ENCODE measurements around the gene SNPH. TPM values are rescaled to one million over a fixed set of nuclear protein-coding genes. Genes with fewer than 3 reads are reported as not detected.

SNPH gene
- total RNA-seq, 6 experiments from 2014 or later = 12.0 to 15.3 (median 13.3) TPM

- DNase-seq = no peak
- no peak overlapping the region for H3K27ac Mint-ChIP-seq
- H3K36me3 Mint-ChIP-seq (ENCODE audit: low read depth) = no peaks in the 10 kb centered on the region
These were observed 12.9 kb downstream of the SNPH start for GRCh38 chr20:1278993-1279392.

DNA sequence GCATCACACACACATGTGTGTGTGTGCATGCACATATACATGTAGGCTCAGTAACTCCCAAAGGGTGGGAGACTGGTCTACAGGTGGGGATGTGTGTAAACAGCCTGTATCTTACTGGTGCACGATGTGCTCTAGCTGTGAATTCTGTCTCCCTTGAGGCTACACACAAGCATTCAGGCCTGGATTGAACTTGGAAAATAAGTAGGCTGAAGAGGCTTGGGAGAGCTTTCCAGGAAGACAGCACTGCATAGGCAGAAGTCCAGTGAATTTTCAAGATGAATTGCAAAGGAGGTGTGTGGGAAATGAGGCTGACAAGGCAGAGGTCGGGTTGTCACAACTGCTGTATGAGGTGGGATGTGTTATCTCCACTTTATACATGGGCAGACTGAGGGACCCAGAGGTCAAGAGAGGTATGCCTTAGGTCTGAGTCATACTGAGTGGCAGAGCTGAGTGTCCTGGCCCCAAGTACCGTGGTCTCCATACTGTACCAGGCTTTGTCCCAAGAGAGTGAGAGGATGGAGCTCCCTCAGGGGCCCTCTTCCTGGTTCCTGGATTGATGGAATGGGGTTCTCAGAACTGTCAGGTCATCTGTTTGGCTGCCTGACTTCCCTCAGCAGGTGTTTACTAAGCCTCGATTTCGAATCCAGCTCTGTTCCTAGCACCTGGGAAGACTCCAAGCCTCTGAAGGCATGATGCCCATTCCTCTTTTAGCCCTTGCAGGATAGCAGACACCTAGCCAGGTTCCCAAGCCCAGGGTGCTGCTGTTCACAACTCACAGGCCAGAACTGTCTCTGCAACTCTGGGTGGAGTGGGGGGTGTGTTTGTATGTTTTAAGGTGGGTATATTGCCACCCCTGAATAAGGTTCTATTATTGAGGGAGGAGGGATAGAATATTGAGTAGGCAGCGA, 14.4 kb downstream of the SNPH start:
- Mint-ChIP-seq H3K36me3 (ENCODE audit: low read depth) (no peaks in the 10 kb centered on the region), H3K27me3 (ENCODE audit: insufficient read depth) (no peaks in the 10 kb centered on the region; the same call in 1 of the 2 replicates), H3K4me3 (no peak overlapping the region), H3K27ac (no peak overlapping the region), H3K9me3 (no peaks in the 10 kb centered on the region), H3K4me1 (ENCODE audit: low read depth) (peaks cover 10% of the 10 kb centered on the region)
- no peak for DNase-seq
- TF ChIP-seq, protein P1, sequence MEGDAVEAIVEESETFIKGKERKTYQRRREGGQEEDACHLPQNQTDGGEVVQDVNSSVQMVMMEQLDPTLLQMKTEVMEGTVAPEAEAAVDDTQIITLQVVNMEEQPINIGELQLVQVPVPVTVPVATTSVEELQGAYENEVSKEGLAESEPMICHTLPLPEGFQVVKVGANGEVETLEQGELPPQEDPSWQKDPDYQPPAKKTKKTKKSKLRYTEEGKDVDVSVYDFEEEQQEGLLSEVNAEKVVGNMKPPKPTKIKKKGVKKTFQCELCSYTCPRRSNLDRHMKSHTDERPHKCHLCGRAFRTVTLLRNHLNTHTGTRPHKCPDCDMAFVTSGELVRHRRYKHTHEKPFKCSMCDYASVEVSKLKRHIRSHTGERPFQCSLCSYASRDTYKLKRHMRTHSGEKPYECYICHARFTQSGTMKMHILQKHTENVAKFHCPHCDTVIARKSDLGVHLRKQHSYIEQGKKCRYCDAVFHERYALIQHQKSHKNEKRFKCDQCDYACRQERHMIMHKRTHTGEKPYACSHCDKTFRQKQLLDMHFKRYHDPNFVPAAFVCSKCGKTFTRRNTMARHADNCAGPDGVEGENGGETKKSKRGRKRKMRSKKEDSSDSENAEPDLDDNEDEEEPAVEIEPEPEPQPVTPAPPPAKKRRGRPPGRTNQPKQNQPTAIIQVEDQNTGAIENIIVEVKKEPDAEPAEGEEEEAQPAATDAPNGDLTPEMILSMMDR (IDR thresholded peaks at IDR 0.05) = no peak

More at GRCh38 chr20:1278993-1279392, 12.9 kb downstream of the SNPH start:
- Mint-ChIP-seq H3K4me3 (no peak overlapping the region), H3K9me3 (no peaks in the 10 kb centered on the region), H3K4me1 (ENCODE audit: low read depth) (peaks cover 10% of the 10 kb centered on the region), H3K27me3 (ENCODE audit: insufficient read depth) (no peaks in the 10 kb centered on the region; the same call in 1 of the 2 replicates)
- TF ChIP-seq, protein P1 (IDR thresholded peaks at IDR 0.05) = no peak

GRCh38 chr20:1281279-1282057, 15.4 kb downstream of the SNPH start:
- no peaks in the 10 kb centered on the region for H3K9me3 Mint-ChIP-seq
- no peak overlapping the region for H3K27ac Mint-ChIP-seq
- H3K36me3 Mint-ChIP-seq (ENCODE audit: low read depth) = no peaks in the 10 kb centered on the region
- H3K27me3 Mint-ChIP-seq (ENCODE audit: insufficient read depth) = no peaks in the 10 kb centered on the region; the same call in 1 of the 2 replicates
- TF ChIP-seq, protein P1 (IDR thresholded peaks at IDR 0.05) = no peak
- no peak for DNase-seq
- no peak overlapping the region for H3K4me3 Mint-ChIP-seq
- H3K4me1 Mint-ChIP-seq (ENCODE audit: low read depth) = peaks cover 10% of the 10 kb centered on the region

DNA sequence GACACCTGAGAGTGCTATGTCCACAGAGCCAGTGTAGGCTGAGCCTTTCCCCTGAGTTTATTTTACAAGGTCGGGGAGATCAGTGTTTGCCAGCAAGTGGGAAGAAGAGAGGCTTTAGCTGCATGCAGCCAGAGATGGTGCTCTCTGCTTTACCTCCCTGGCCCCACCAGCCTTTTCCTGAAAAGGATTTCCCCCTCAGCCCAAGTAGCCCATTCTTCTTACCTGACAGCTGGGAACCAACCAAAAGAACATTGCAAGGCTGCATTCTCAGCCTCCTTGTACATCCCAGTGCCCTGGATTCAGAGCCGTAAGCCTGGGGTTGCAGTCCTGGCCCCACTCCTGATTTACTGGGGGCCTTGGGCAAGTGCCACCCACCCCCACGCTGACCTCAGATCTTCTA, 16.9 kb downstream of the SNPH start:
- Mint-ChIP-seq H3K36me3 (ENCODE audit: low read depth) (no peaks in the 10 kb centered on the region), H3K9me3 (no peaks in the 10 kb centered on the region), H3K4me1 (ENCODE audit: low read depth) (peaks cover 10% of the 10 kb centered on the region), H3K27ac (no peak overlapping the region), H3K4me3 (no peak overlapping the region), H3K27me3 (ENCODE audit: insufficient read depth) (no peaks in the 10 kb centered on the region; the same call in 1 of the 2 replicates)
- DNase-seq = no peak
- TF ChIP-seq, protein P1 (IDR thresholded peaks at IDR 0.05) = no peak

GRCh38 chr20:1283522-1284510, 17.7 kb downstream of the SNPH start:
- H3K4me1 Mint-ChIP-seq (ENCODE audit: low read depth) = peaks cover 10% of the 10 kb centered on the region
- H3K36me3 Mint-ChIP-seq (ENCODE audit: low read depth) = no peaks in the 10 kb centered on the region
- no peak overlapping the region for H3K27ac Mint-ChIP-seq
- no peaks in the 10 kb centered on the region; the same call in 1 of the 2 replicates for H3K27me3 Mint-ChIP-seq (ENCODE audit: insufficient read depth)
- no peak for DNase-seq
- no peak overlapping the region for H3K4me3 Mint-ChIP-seq
- no peaks in the 10 kb centered on the region for H3K9me3 Mint-ChIP-seq
- TF ChIP-seq, protein P1 (IDR thresholded peaks at IDR 0.05) = no peak

Measured in HFFc6 (cell line).